Measurements from ENCODE around the gene NDUFS6. TPM values are rescaled to one million over a fixed set of nuclear protein-coding genes. Genes with fewer than 3 reads are reported as not detected.

The NDUFS6 gene
- total and polyA plus RNA-seq, 2 of the 8 experiments (the other 6 are each of a cell fraction or from before 2014, with no cell fraction given), result 72.7 to 191 TPM

GRCh38 chr5:1845696-1846095, 44.5 kb downstream of the NDUFS6 start:
- ChIA-PET CTCF (ENCODE audit: partially characterized antibody) (interaction anchor here (1.2 kb wide), 1 partner anchor 14 kb away, joined by 3 read pairs; no protein-coding TSS in a partner anchor), POLR2A (ENCODE audit: partially characterized antibody) (no interaction called here)
- Histone ChIP-seq H3K9ac (replicated peaks in 1 of 4; ENCODE audit: extremely low read depth in 1 of 4, low read depth in 3 of 4, low read length in 3 of 4) (no peak overlapping the region), H4K8ac (ENCODE audit: extremely low read depth, insufficient read depth, low read length) (no peak overlapping the region), H3K56ac (replicated peaks; ENCODE audit: insufficient read length, low read depth, low read length) (no peak overlapping the region), H3K79me2 (ENCODE audit: control insufficient read depth in 1 of 2, insufficient read depth in 2 of 2, low read length in 2 of 2) (no peaks in the 10 kb centered on the region), H3K36me3 (ENCODE audit: control insufficient read depth in 2 of 4, insufficient read depth in 4 of 4, low read length in 3 of 4) (no peaks in the 10 kb centered on the region), H2AK5ac (ENCODE audit: low read depth, low read length) (no peak overlapping the region), H3K4me3 (ENCODE audit: extremely low read depth in 1 of 4, insufficient read depth in 2 of 4, low read depth in 3 of 4, low read length in 4 of 4) (no peak overlapping the region), H3K4me2 (ENCODE audit: insufficient read depth in 1 of 2, low read depth in 2 of 2, low read length in 2 of 2) (no peak overlapping the region), H2BK12ac (ENCODE audit: low read depth, low read length) (no peak overlapping the region), H2AFZ (ENCODE audit: low read length) (no peak overlapping the region), H4K91ac (replicated peaks; ENCODE audit: insufficient read length, low read length) (no peak overlapping the region), H2BK15ac (ENCODE audit: low read length) (no peak overlapping the region), H3K9me3 (ENCODE audit: insufficient read depth in 2 of 2, low read depth in 1 of 2, low read length in 1 of 2) (no peaks in the 10 kb centered on the region), H3K18ac (ENCODE audit: extremely low read depth, low read length) (no peak overlapping the region), H3K23ac (ENCODE audit: insufficient read length) (no peak overlapping the region), H3K14ac (ENCODE audit: insufficient read length) (no peak overlapping the region), H3K4ac (replicated peaks; ENCODE audit: insufficient read length, low read depth, low read length) (no peak overlapping the region), H3K4me1 (replicated peaks in 1 of 4; ENCODE audit: control insufficient read depth in 3 of 4, insufficient read depth in 4 of 4, low read length in 3 of 4) (peaks cover 0 to 14% (median 3%) of the 10 kb centered on the region in 4 experiments; a peak in 5 of 7 replicates), H3K27me3 (replicated peaks in 1 of 4; ENCODE audit: control insufficient read depth in 3 of 4, extremely low read depth in 1 of 4, insufficient read depth in 3 of 4, low read length in 3 of 4) (peaks cover 2 to 31% (median 20%) of the 10 kb centered on the region in 4 experiments), H4K20me1 (replicated peaks in 1 of 2; ENCODE audit: control insufficient read depth in 1 of 2, insufficient read depth in 2 of 2, low read length in 2 of 2) (peaks cover 0 to 2% of the 10 kb centered on the region in 2 experiments), H2BK120ac (replicated peaks; ENCODE audit: low read depth, low read length) (no peak overlapping the region), H3K23me2 (ENCODE audit: low read depth, low read length) (no peaks in the 10 kb centered on the region; the same call in 1 of the 2 replicates), H2BK20ac (ENCODE audit: low read length) (no peak overlapping the region), H4K5ac (ENCODE audit: insufficient read length, low read depth, low read length) (no peak overlapping the region), H2BK5ac (ENCODE audit: low read depth, low read length) (no peak overlapping the region), H3K27ac (ENCODE audit: low read depth, low read length) (no peak overlapping the region), H3K79me1 (ENCODE audit: low read depth, low read length) (no peaks in the 10 kb centered on the region)
- 83% methylated on average over 1 of the region's 1 CpG; no CpG with 5 or more reads in 1 of the 2 experiments for WGBS, 2 experiments (ENCODE audit: extremely low coverage in 1 of 2, insufficient coverage in 1 of 2, insufficient read length in 1 of 2, insufficient replicate concordance in 2 of 2, low coverage in 1 of 2, low lambda C conversion rate in 2 of 2, missing lambda C conversion rate in 1 of 2)
- FAIRE-seq (no peak), DNase-seq (ENCODE audit: low read depth in 1 of 2, low spot score in 2 of 2) (no peak)
- TF ChIP-seq POU5F1 (IDR thresholded peaks at IDR 0.05; ENCODE audit: low read depth, low read length) (no peak), BACH1 (IDR thresholded peaks at IDR 0.05; ENCODE audit: low read length) (no peak), CTCF (IDR thresholded peaks at IDR 0.05; ENCODE audit: control extremely low read depth in 1 of 3, insufficient read depth in 1 of 3, low read depth in 1 of 3, low read length in 3 of 3) (no peak), RBBP5 (IDR thresholded peaks at IDR 0.05; ENCODE audit: borderline replicate concordance, low read depth, low read length) (no peak), SIX5 (IDR thresholded peaks at IDR 0.05; ENCODE audit: low read depth, low read length) (no peak), ASH2L (IDR thresholded peaks at IDR 0.05; ENCODE audit: low read length) (no peak), CBX5 (IDR thresholded peaks at IDR 0.05; ENCODE audit: low read depth, low read length) (no peak), SP1 (IDR thresholded peaks at IDR 0.05; ENCODE audit: low read depth, low read length) (no peak), KDM4A (IDR thresholded peaks at IDR 0.05; ENCODE audit: low read depth, low read length, severe bottlenecking) (no peak)
